SK-N-SH (cell line): ENCODE measurements around the gene PCP4. TPM values are rescaled to one million over a fixed set of nuclear protein-coding genes. Genes with fewer than 3 reads are reported as not detected.

ENCODE experiments used
- CTCF ChIA-PET: fragments of 300-600, 350-600 bp; formaldehyde crosslinking; extraction: SDS; loops from one replicate; lab custom pipeline; 2021; lab: Yijun Ruan, JAX
- POLR2A ChIA-PET: fragments of 350-600 bp; sonication (Branson Sonifier 250); formaldehyde crosslinking; extraction: SDS; loops from one replicate; lab custom pipeline; 2020; ENCODE audit warnings: antibody characterized with exemption, inconsistent platforms; lab: Yijun Ruan, JAX
- DNase-seq: peaks from one replicate; pipeline ENCODE4 v3.0.0; 2012
- H2AFZ ChIP-seq: fragments of 200-600 bp; sonication (generic); 2 replicates; pipeline ENCODE4 v1.8.1; 2016; ENCODE audit warnings: antibody characterized with exemption, mild to moderate bottlenecking, low read depth
- H3F3A ChIP-seq: fragments of 200-600 bp; sonication (generic); replicated peaks from 2 replicates; pipeline ENCODE3; 2016; ENCODE audit warnings: antibody characterized with exemption, mild to moderate bottlenecking; ENCODE audit not compliant: insufficient read depth
- H3K27ac ChIP-seq, 2 experiments: fragments of 200-500 bp in 1 of 2; fragments of 200-600 bp in 1 of 2; sonication (Bioruptor generic) in 1 of 2; sonication (generic), shearing (Covaris generic) in 1 of 2; 2 replicates each; pipeline versions ENCODE4 v1.5.1 to v1.6.1; 2014 to 2016; ENCODE audit warnings: low read depth in 2 of 2, inconsistent platforms in 1 of 2, low read length in 1 of 2, mild to moderate bottlenecking in 1 of 2, mixed read lengths in 1 of 2
- H3K27me3 ChIP-seq: fragments of 200-600 bp; sonication (generic), shearing (Covaris generic); 2 replicates; pipeline ENCODE4 v1.6.1; 2016; ENCODE audit warnings: mixed run types; ENCODE audit not compliant: insufficient read depth
- H3K36me3 ChIP-seq, 2 experiments: fragments of 200-500 bp in 1 of 2; fragments of 200-600 bp in 1 of 2; sonication (Bioruptor generic) in 1 of 2; sonication (generic) in 1 of 2; replicated peaks in 1 of 2; 2 replicates each; pipeline versions ENCODE3 to v1.5.1; 2014 to 2016; ENCODE audit warnings: low read length in 1 of 2, mild to moderate bottlenecking in 1 of 2; ENCODE audit not compliant: insufficient read depth in 2 of 2, control insufficient read depth in 1 of 2
- H3K4me1 ChIP-seq, 2 experiments: fragments of 200-500 bp in 1 of 2; fragments of 200-600 bp in 1 of 2; sonication (Bioruptor generic) in 1 of 2; sonication (generic), shearing (Covaris generic) in 1 of 2; 2 replicates each; pipeline versions ENCODE4 v1.5.1 to v1.6.1; 2014 to 2016; ENCODE audit warnings: low read depth in 1 of 2, low read length in 1 of 2, mixed run types in 1 of 2; ENCODE audit not compliant: insufficient read depth in 2 of 2, control insufficient read depth in 1 of 2
- H3K4me2 ChIP-seq: fragments of 200-600 bp; sonication (generic), shearing (Covaris generic); 2 replicates; pipeline ENCODE4 v1.6.1; 2017; ENCODE audit warnings: mixed run types
- H3K4me3 ChIP-seq, 2 experiments: fragments of 200-500 bp in 1 of 2; fragments of 200-600 bp in 1 of 2; sonication (Bioruptor generic) in 1 of 2; sonication (generic), shearing (Covaris generic) in 1 of 2; 2 replicates each; pipeline versions ENCODE4 v1.5.1 to v1.8.1; 2014 to 2016; ENCODE audit warnings: low read depth in 2 of 2, inconsistent platforms in 1 of 2, low read length in 1 of 2, mild to moderate bottlenecking in 1 of 2, mixed read lengths in 1 of 2, moderate library complexity in 1 of 2
- H3K79me2 ChIP-seq: fragments of 200-600 bp; sonication (generic); 2 replicates; pipeline ENCODE4 v1.8.1; 2017; ENCODE audit warnings: mild to moderate bottlenecking; ENCODE audit not compliant: insufficient read depth
- H3K9ac ChIP-seq: fragments of 200-600 bp; sonication (generic); 2 replicates; pipeline ENCODE4 v1.6.1; 2017; ENCODE audit warnings: mixed run types
- H3K9me2 ChIP-seq: fragments of 200-600 bp; sonication (generic); 2 replicates; pipeline ENCODE4 v1.6.1; 2017; ENCODE audit warnings: mixed run types
- H3K9me3 ChIP-seq: fragments of 200-600 bp; sonication (generic); 2 replicates; pipeline ENCODE4 v1.6.1; 2017; ENCODE audit warnings: mixed run types, mild to moderate bottlenecking, moderate library complexity
- H4K20me1 ChIP-seq: fragments of 200-600 bp; sonication (generic); 2 replicates; pipeline ENCODE4 v1.6.1; 2017; ENCODE audit warnings: mild to moderate bottlenecking, mixed run types; ENCODE audit not compliant: insufficient read depth
- CHD2 ChIP-seq: fragments of 150-350 bp; IDR thresholded peaks from 2 replicates; pipeline ENCODE4 v1.6.1; 2018; ENCODE audit warnings: low read length; ENCODE audit not compliant: partially characterized antibody
- ELF1 ChIP-seq: IDR thresholded peaks from 2 replicates; pipeline ENCODE4 v1.4.0; 2012
- EP300 ChIP-seq, 2 experiments: IDR thresholded peaks; 2 replicates each; pipeline versions ENCODE4 v1.4.0 to v1.6.1; 2012; ENCODE audit warnings: borderline replicate concordance in 1 of 2, low read depth in 1 of 2, low read length in 1 of 2
- FOSL2 ChIP-seq: IDR thresholded peaks from 2 replicates; pipeline ENCODE4 v1.4.0; 2012; ENCODE audit warnings: low read depth, mild to moderate bottlenecking, moderate library complexity, borderline replicate concordance
- FOXJ3 ChIP-seq: sonication (generic); formaldehyde crosslinking; IDR thresholded peaks from 2 replicates; pipeline ENCODE4 v1.5.1; 2020; ENCODE audit warnings: mild to moderate bottlenecking, missing genetic modification reagents
- GABPA ChIP-seq: IDR thresholded peaks from 2 replicates; pipeline ENCODE4 v1.4.0; 2012; ENCODE audit warnings: low read depth, mild to moderate bottlenecking
- JUND ChIP-seq: IDR thresholded peaks from 2 replicates; pipeline ENCODE4 v1.4.0; 2012
- NRF1 ChIP-seq: IDR thresholded peaks from 2 replicates; pipeline ENCODE4 v1.6.1; 2012; ENCODE audit warnings: low read depth, mild to moderate bottlenecking, low read length
- RCOR1 ChIP-seq: fragments of 150-350 bp; IDR thresholded peaks from 2 replicates; pipeline ENCODE4 v1.6.1; 2017; ENCODE audit warnings: antibody characterized with exemption, low read length
- RFX5 ChIP-seq: IDR thresholded peaks from 2 replicates; pipeline ENCODE4 v1.6.1; 2012; ENCODE audit warnings: mild to moderate bottlenecking, improper control_type of control experiment, low read length
- TAF1 ChIP-seq: IDR thresholded peaks from 2 replicates; pipeline ENCODE4 v1.6.1; 2012; ENCODE audit warnings: low read depth, mild to moderate bottlenecking, low read length, moderate library complexity, borderline replicate concordance
- TCF12 ChIP-seq: IDR thresholded peaks from 2 replicates; pipeline ENCODE4 v1.4.0; 2012
- YY1 ChIP-seq: IDR thresholded peaks from 2 replicates; pipeline ENCODE4 v1.4.0; 2012; ENCODE audit warnings: low read depth, mild to moderate bottlenecking
- WGBS: methylation state at CpG from one replicate; pipeline ENCODE4 v1.1.6; 2017; ENCODE audit warnings: low lambda C conversion rate; 5-methylcytosine and 5-hydroxymethylcytosine counted together
- polyA plus RNA-seq, 3 experiments: library from polyadenylated mRNA; depleted of rRNA; stranded (reverse); fragments of >200 nt; gene quantifications; 2 replicates each; pipeline ENCODE4 v1.2.3, GENCODE V29; 2012
- TF ChIP-seq, protein P1 (sequence below): IDR thresholded peaks from 2 replicates; pipeline ENCODE4 v1.4.0; 2012; ENCODE audit warnings: low read depth, borderline replicate concordance
- TF ChIP-seq, protein P2 (sequence below): IDR thresholded peaks from 2 replicates; pipeline ENCODE4 v1.4.0; 2012; ENCODE audit warnings: low read depth, borderline replicate concordance
- TF ChIP-seq, protein P3 (sequence below): IDR thresholded peaks from 2 replicates; pipeline ENCODE4 v1.4.0; 2012; ENCODE audit warnings: low read depth
- TF ChIP-seq, protein P4 (sequence below): IDR thresholded peaks from 2 replicates; pipeline ENCODE4; 2012

PCP4 gene
- polyA plus RNA-seq, 1 of the 3 experiments (the other 2 are of a cell fraction), result not detected

DNA sequence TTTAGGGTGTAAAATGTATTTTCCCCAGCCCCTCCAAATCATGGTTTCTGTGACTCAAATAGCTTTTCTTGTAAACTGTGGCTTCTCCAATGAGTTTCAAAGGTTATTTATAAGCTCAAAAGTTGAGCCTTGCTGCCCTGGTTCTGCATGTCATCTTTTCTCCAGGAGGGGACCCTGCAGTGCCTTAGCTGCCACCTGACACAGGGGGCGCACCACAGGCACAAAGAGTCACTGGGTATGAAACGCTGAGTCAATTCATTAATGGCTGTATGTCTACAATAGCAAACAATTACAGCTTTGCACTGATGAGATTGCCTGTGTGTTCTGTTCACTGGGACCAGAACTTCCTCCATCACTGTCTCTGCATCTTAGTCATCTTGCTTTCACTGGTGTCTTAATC, 100.8 kb downstream of the PCP4 start:
- CTCF ChIA-PET, result interaction anchor here (0.9 kb wide), 1 partner anchor 48 kb away, joined by 3 read pairs; no protein-coding TSS in a partner anchor
- Histone ChIP-seq H3F3A (no peaks in the 10 kb centered on the region), H3K79me2 (no peaks in the 10 kb centered on the region), H3K4me3 (no peak overlapping the region), H3K36me3 (no peaks in the 10 kb centered on the region), H3K4me2 (no peak overlapping the region), H4K20me1 (no peaks in the 10 kb centered on the region), H3K27ac (no peak overlapping the region), H2AFZ (no peak overlapping the region), H3K27me3 (no peaks in the 10 kb centered on the region), H3K4me1 (no peaks in the 10 kb centered on the region), H3K9me3 (no peaks in the 10 kb centered on the region; the same call in 1 of the 2 replicates), H3K9me2 (no peaks in the 10 kb centered on the region), H3K9ac (no peak overlapping the region)
- TF ChIP-seq FOSL2 (no peak), GABPA (no peak), TCF12 (no peak), YY1 (no peak), JUND (no peak), RCOR1 (no peak), ELF1 (no peak), TAF1 (no peak), EP300 (IDR thresholded peaks at IDR 0.05; ENCODE audit: borderline replicate concordance in 1 of 2, low read depth in 1 of 2, low read length in 1 of 2) (no peak), RFX5 (no peak), NRF1 (no peak), CHD2 (no peak), FOXJ3 (CRISPR knock-in tag) (no peak)
- TF ChIP-seq, protein P1, sequence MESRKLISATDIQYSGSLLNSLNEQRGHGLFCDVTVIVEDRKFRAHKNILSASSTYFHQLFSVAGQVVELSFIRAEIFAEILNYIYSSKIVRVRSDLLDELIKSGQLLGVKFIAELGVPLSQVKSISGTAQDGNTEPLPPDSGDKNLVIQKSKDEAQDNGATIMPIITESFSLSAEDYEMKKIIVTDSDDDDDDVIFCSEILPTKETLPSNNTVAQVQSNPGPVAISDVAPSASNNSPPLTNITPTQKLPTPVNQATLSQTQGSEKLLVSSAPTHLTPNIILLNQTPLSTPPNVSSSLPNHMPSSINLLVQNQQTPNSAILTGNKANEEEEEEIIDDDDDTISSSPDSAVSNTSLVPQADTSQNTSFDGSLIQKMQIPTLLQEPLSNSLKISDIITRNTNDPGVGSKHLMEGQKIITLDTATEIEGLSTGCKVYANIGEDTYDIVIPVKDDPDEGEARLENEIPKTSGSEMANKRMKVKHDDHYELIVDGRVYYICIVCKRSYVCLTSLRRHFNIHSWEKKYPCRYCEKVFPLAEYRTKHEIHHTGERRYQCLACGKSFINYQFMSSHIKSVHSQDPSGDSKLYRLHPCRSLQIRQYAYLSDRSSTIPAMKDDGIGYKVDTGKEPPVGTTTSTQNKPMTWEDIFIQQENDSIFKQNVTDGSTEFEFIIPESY, result no peak
- TF ChIP-seq, protein P2, sequence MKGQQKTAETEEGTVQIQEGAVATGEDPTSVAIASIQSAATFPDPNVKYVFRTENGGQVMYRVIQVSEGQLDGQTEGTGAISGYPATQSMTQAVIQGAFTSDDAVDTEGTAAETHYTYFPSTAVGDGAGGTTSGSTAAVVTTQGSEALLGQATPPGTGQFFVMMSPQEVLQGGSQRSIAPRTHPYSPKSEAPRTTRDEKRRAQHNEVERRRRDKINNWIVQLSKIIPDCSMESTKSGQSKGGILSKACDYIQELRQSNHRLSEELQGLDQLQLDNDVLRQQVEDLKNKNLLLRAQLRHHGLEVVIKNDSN, result no peak
- TF ChIP-seq, protein P3, sequence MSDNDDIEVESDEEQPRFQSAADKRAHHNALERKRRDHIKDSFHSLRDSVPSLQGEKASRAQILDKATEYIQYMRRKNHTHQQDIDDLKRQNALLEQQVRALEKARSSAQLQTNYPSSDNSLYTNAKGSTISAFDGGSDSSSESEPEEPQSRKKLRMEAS, result no peak
- TF ChIP-seq, protein P4, sequence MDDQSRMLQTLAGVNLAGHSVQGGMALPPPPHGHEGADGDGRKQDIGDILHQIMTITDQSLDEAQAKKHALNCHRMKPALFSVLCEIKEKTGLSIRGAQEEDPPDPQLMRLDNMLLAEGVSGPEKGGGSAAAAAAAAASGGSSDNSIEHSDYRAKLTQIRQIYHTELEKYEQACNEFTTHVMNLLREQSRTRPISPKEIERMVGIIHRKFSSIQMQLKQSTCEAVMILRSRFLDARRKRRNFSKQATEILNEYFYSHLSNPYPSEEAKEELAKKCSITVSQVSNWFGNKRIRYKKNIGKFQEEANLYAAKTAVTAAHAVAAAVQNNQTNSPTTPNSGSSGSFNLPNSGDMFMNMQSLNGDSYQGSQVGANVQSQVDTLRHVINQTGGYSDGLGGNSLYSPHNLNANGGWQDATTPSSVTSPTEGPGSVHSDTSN, result no peak
- no peak for DNase-seq
- WGBS, result 30% methylated on average over 2 of the region's 2 CpGs
- POLR2A ChIA-PET, result no interaction called here
